Umbilical cord (tissue), 2 donors: Measurements from ENCODE around the gene CD96. TPM values are rescaled to one million over a fixed set of nuclear protein-coding genes. Genes with fewer than 3 reads are reported as not detected.
"Not testable (repeated sequence)": the region's sequence is repeated elsewhere in the genome, so short reads cannot be mapped to it uniquely, and the experiment has no call there.

Experiments
- DNase-seq: peaks from one replicate; pipeline ENCODE4 v3.0.0-alpha.2; 2015; ENCODE audit warnings: low spot score
- total RNA-seq: library from RNA; depleted of rRNA; stranded (reverse); fragments of >200 nt; gene quantifications from one replicate; pipeline ENCODE4 v1.2.3, GENCODE V29; 2014; ENCODE audit warnings: low replicate concordance; ENCODE audit not compliant: insufficient read depth

CD96 gene
- total RNA-seq, 1 donor from 2014 or later = 1.4 TPM

GRCh38 chr3:111621535-111621934 lies 79.5 kb downstream of the CD96 start:
- DNase-seq = no peak

- DNase-seq = no peak
Measured at GRCh38 chr3:111627092-111627491, 85.1 kb downstream of the CD96 start.

GRCh38 chr3:111629018-111629417 lies 87.0 kb downstream of the CD96 start:
- not testable (repeated sequence) for DNase-seq

- not testable (repeated sequence) for DNase-seq
Measured at GRCh38 chr3:111630638-111631037, 88.6 kb downstream of the CD96 start.

DNA sequence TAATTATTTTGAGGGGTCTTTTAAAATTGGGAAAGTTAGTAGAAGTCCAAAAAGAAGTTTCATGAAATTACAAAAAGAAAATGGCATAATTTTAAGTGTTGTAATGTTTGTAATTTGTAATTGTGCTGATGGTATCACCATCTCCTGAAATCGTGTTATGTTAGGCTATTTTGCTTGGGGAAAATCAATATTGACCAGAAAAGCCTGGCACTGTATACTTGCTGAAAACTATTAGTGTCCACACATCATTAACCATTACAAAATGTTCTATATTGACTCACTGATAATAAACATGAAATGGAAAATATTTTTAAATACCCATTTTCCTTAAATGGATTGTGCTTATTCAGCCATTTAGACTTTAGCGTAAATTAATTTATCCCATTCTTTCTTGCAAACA lies 93.4 kb downstream of the CD96 start:
- no peak for DNase-seq

- DNase-seq = no peak
Measured at GRCh38 chr3:111636366-111636885, 94.4 kb downstream of the CD96 start.

GRCh38 chr3:111639316-111639715 lies 97.3 kb downstream of the CD96 start:
- no peak for DNase-seq

GRCh38 chr3:111648991-111649579 lies 107.1 kb downstream of the CD96 start:
- DNase-seq = peak; percentile 97

DNA sequence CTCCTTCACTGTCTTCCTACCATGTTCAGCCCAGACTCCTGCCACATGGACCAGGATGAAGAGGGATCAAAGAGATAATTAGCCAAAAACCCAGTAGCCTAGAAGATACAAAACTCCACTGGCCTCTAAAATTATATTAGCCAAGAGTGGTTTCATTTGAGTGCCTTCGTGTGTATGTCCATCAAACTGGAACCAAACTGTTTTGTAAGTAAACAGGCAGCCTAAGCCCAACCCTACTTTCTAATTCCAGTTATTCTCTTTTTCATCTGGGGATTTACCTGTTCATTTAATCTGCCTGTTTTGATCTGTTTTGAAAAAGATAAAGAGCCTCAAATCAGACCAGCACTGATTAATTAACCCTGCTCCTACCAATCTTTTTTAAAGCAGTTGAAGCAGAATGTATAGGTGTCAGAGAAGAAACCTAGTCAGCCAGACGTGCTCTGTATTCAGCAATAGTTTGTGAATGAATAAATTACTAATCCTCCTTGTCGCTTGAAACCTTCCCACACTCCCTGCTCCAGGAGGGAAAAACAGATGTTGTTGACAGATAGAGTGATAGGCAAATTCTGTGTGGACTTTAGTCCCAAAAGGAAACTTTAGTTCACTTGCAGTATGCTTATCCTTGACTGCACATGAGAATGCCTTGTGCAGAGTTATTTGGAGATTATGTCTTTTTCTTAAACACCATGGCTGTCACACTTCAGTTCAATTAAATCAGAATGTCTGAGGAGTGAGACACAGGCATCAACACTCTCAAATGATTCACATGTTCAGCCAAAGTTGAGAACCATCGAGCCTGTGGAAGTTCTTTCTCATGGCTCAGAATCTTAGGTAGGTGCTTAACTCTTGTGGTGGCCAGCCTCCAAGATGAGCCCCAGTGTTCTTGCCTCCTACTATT lies 108.6 kb downstream of the CD96 start:
- no peak for DNase-seq

- no peak for DNase-seq
Measured at GRCh38 chr3:111652492-111653180, 110.6 kb downstream of the CD96 start.

GRCh38 chr3:111653766-111654165 lies 111.8 kb downstream of the CD96 start:
- no peak for DNase-seq

- no peak for DNase-seq
Measured at GRCh38 chr3:111662012-111662411, 120.0 kb downstream of the CD96 start.

- DNase-seq = no peak
Measured at GRCh38 chr3:111662907-111663306, 120.9 kb downstream of the CD96 start.

GRCh38 chr3:111666041-111666735 lies 124.2 kb downstream of the CD96 start:
- DNase-seq = no peak

- DNase-seq = no peak
Measured at GRCh38 chr3:111667170-111667569, 125.2 kb downstream of the CD96 start.

DNA sequence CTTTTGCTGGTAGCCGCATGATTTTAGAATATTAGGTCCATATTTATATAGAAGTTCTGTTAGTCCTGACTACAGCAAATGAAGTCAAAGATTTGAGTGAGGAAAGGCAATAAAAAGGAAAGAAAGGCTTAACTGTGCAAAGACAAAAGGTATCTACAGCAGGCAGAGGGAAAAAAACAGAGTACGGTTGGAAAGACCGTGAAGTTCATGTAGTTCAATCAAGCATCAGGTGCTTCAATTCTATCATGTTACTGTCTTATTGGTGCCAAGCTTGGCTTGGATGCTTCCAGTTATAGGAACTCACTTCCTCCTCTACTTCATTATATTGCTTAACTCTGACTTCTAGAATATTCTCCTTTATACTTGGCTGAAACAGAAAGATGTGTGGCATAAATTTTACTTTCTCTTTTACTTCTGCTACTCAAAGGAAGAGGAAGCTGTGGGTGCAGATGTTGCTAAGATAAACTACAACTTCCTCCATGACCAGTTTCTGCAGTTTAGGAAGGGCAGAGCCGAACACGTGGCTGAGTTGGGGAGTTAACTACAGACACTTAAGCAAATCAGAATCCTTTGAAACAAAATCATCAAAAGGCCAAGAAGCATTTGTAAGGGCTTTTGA lies 125.7 kb downstream of the CD96 start:
- DNase-seq = peak; percentile 57

DNA sequence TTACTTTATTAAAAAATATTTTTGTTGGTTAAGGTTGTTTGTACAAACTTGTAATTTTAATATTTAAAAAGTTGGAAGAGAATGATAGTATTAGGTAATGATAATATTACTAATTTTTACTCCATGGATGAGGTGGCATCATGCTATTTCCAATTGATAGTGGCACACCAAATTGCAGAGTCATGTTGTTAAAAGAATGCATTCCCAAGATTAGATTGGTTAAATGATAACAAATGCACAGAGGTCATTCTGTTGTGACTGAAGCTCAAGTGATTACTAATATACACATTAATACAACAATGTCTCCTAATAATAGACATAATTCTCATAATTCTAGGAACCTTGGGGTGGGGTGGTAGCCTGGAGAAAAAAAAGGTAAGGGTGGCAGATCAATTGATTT lies 126.3 kb downstream of the CD96 start:
- DNase-seq = no peak

DNA sequence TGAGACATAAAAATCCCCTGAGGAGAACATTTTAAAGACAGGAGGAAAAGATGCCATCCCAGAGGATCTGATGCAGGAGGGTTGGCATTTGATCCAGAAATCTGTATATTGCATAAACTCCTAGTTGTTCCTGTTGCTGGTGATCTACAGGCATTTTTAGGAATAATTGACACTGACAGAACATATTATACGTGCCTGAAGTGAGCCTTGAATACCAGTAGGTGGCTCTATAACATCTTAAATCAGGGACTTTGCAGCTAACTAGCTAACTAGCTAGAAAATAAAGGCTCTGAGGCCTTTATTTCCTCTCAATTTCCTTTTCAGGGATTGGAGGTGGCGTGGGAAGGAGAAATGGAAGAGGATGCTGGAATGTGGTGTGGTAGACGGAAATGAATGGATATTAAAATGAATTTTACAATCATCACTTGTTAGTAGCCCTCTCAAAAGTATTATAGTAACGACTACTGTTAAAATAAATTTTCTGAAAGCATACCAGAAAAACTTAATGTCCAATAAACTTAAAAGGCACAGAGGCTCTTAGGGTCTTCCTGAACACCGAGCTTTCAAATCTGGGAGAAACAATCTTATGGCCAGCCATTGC lies 127.0 kb downstream of the CD96 start:
- peak; percentile 50 for DNase-seq

- DNase-seq = peak; percentile 10
Measured at GRCh38 chr3:111669926-111670630, 128.1 kb downstream of the CD96 start.

DNA sequence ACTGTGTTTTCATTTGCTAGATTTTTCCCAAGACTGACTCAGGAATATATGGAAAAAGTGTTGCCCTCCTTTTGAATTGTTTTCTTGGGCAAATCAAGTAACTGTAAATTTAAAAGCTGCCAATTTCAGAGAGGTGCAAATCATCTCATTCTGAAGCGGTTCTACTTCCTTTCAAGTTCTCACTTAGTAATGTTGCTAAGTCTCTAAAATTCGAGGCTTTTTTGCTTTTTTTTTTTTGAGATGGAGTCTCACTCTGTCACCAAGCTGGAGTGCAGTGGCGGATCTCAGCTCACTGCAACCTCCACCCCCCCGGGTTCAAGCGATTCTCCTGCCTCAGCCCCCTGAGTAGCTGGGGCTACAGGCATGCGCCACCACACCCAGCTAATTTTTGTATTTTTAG lies 130.5 kb downstream of the CD96 start:
- DNase-seq = not testable (repeated sequence)
